Fibroblast of the conjunctiva (primary cell): ENCODE data around the gene HP.
"Not testable (repeated sequence)": the region's sequence is repeated elsewhere in the genome, so short reads cannot be mapped to it uniquely, and the experiment has no call there.

Source experiments
- DNase-seq: peaks from one replicate; pipeline ENCODE4 v3.0.0-alpha.2; 2010; ENCODE audit warnings: low read depth

HP gene

GRCh38 chr16:72043539-72043938, 10.8 kb upstream of the HP start:
- DNase-seq = no peak

- DNase-seq = no peak
Measured at GRCh38 chr16:72044296-72044695, 10.0 kb upstream of the HP start.

GRCh38 chr16:72044825-72045359, 9.4 kb upstream of the HP start:
- no peak for DNase-seq

GRCh38 chr16:72049110-72049509, 5.2 kb upstream of the HP start:
- DNase-seq = no peak

GRCh38 chr16:72050769-72051464, 3.4 kb upstream of the HP start:
- DNase-seq = no peak

- no peak for DNase-seq
Measured at GRCh38 chr16:72051818-72052217, 2.5 kb upstream of the HP start.

- no peak for DNase-seq
Measured at GRCh38 chr16:72055911-72056310, 1.6 kb downstream of the HP start.

- DNase-seq = not testable (repeated sequence)
Measured at GRCh38 chr16:72057313-72057712, 3.0 kb downstream of the HP start.

- not testable (repeated sequence) for DNase-seq
Measured at GRCh38 chr16:72059060-72059459, 4.8 kb downstream of the HP start.

GRCh38 chr16:72060405-72060804, 6.1 kb downstream of the HP start:
- DNase-seq = no peak

- DNase-seq = no peak
Measured at GRCh38 chr16:72061564-72061963, 7.3 kb downstream of the HP start.

- no peak for DNase-seq
Measured at GRCh38 chr16:72064361-72064894, 10.1 kb downstream of the HP start.

GRCh38 chr16:72066747-72067146, 12.4 kb downstream of the HP start:
- DNase-seq = peak; percentile 56

- no peak for DNase-seq
Measured at GRCh38 chr16:72068930-72069329, 14.6 kb downstream of the HP start.

- DNase-seq = no peak
Measured at GRCh38 chr16:72072514-72073342, 18.4 kb downstream of the HP start.

- DNase-seq = peak; percentile 67
Measured at GRCh38 chr16:72073560-72074230, 19.4 kb downstream of the HP start.

- DNase-seq = not testable (repeated sequence)
Measured at GRCh38 chr16:72075067-72075466, 20.8 kb downstream of the HP start.

GRCh38 chr16:72076991-72077706, 22.8 kb downstream of the HP start:
- DNase-seq = not testable (repeated sequence)

- no peak for DNase-seq
Measured at GRCh38 chr16:72083778-72084404, 29.6 kb downstream of the HP start.

- no peak for DNase-seq
Measured at GRCh38 chr16:72084445-72084844, 30.1 kb downstream of the HP start.

- DNase-seq = no peak
Measured at GRCh38 chr16:72085002-72085401, 30.7 kb downstream of the HP start.
